CD4-positive, alpha-beta memory T cell (primary cell): Measurements from ENCODE around the gene A4GALT. TPM values are rescaled to one million over a fixed set of nuclear protein-coding genes. Genes with fewer than 3 reads are reported as not detected.

Source experiments
- CTCF ChIA-PET: fragments of 350-600 bp; sonication (Branson Sonifier 250); formaldehyde crosslinking; loops from one replicate; lab custom pipeline; 2021; ENCODE audit warnings: inconsistent platforms; ENCODE audit not compliant: partially characterized antibody; lab: Charles Lee
- POLR2A ChIA-PET: fragments of 350-600 bp; sonication (Branson Sonifier 250); formaldehyde crosslinking; loops from one replicate; lab custom pipeline; 2021; ENCODE audit not compliant: partially characterized antibody; lab: Charles Lee
- DNase-seq, 5 donors: peaks; one replicate each; pipeline versions ENCODE4 v3.0.0 to v3.0.0-alpha.2; 2020 to 2022; ENCODE audit warnings: mixed read lengths in 1 of 5
- H3K27ac ChIP-seq: one replicate; pipeline ENCODE4 v1.7.0; 2013; ENCODE audit warnings: low read depth, low read length
- H3K27me3 ChIP-seq: 2 replicates; pipeline ENCODE4 v1.7.0; 2013; ENCODE audit warnings: mild to moderate bottlenecking, low read length, moderate library complexity; ENCODE audit not compliant: insufficient read depth
- H3K36me3 ChIP-seq: 2 replicates; pipeline ENCODE4 v1.7.0; 2013; ENCODE audit warnings: mild to moderate bottlenecking, low read length, moderate library complexity; ENCODE audit not compliant: insufficient read depth
- H3K4me1 ChIP-seq: 2 replicates; pipeline ENCODE4 v1.7.0; 2013; ENCODE audit warnings: mild to moderate bottlenecking, low read length, moderate library complexity; ENCODE audit not compliant: insufficient read depth
- H3K4me3 ChIP-seq, 2 donors: one replicate each; pipeline ENCODE4 v1.7.0; 2013; ENCODE audit warnings: low read length in 2 of 2, mild to moderate bottlenecking in 1 of 2
- H3K9me3 ChIP-seq, 2 donors: one replicate each; pipeline ENCODE4 v1.7.0; 2013; ENCODE audit warnings: low read length in 2 of 2, control low read depth in 1 of 2; ENCODE audit not compliant: control insufficient read depth in 1 of 2
- H3K27ac Mint-ChIP-seq, 7 donors: one replicate each; pipeline ENCODE4 v1.8.0; 2020 to 2021; ENCODE audit warnings: mixed read lengths in 7 of 7, mild to moderate bottlenecking in 6 of 7, inconsistent platforms in 3 of 7, moderate library complexity in 3 of 7
- H3K27me3 Mint-ChIP-seq, 2 donors: one replicate each; pipeline ENCODE4 v1.8.0; 2020 to 2021; ENCODE audit warnings: mixed read lengths in 2 of 2
- H3K36me3 Mint-ChIP-seq, 2 donors: one replicate each; pipeline ENCODE4 v1.8.0; 2020 to 2021; ENCODE audit warnings: mixed read lengths in 2 of 2, inconsistent platforms in 1 of 2, mild to moderate bottlenecking in 1 of 2
- H3K4me1 Mint-ChIP-seq, 4 donors: one replicate each; pipeline ENCODE4 v1.8.0; 2020 to 2021; ENCODE audit warnings: mixed read lengths in 4 of 4, mild to moderate bottlenecking in 1 of 4
- H3K4me3 Mint-ChIP-seq, 8 donors: one replicate each; pipeline ENCODE4 v1.8.0; 2020 to 2021; ENCODE audit warnings: mixed read lengths in 8 of 8, mild to moderate bottlenecking in 7 of 8, moderate library complexity in 6 of 8, inconsistent platforms in 3 of 8
- H3K9me3 Mint-ChIP-seq, 8 donors: one replicate each; pipeline ENCODE4 v1.8.0; 2020 to 2021; ENCODE audit warnings: mixed read lengths in 8 of 8, mild to moderate bottlenecking in 5 of 8, inconsistent platforms in 3 of 8, moderate library complexity in 1 of 8
- intact Hi-C: fragments of 100-400 bp; cut with micrococcal nuclease; formaldehyde crosslinking; loops from one replicate; pipeline ENCODE4 v1.15.1; 2023
- polyA plus RNA-seq, 2 donors: library from polyadenylated mRNA; unstranded; fragments of 300-500 nt; fragmentation: Illumina TruSeq; gene quantifications; one replicate each; pipeline ENCODE4 v1.2.3, GENCODE V29; 2021
- total RNA-seq, 2 experiments: library from RNA; stranded (reverse); gene quantifications; one replicate each; pipeline ENCODE4 v1.2.3, GENCODE V29; 2021

Gene A4GALT
- total and polyA plus RNA-seq, 4 experiments from 2014 or later = 0.15 TPM; not detected in 3

DNA sequence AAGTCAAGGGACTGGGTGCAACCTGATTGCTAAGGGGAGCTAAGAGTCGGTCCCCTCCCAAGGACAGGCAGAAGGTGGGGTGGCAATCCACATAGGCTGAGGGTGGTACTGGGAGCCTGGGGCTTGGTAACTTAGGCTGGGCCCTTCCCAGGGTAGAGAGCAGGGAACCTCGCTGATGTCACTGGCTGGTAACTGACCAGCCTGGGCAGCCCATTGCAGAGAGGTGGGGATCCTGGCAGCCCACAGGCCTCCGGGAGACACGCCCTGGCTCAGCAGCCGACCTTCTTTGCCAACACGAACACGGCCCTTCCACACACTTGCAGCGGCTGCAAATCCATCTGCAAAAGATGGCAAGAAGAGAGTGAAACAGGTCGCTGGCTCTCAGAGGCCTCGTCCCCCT lies 25.4 kb downstream of the A4GALT start:
- no peaks in the 10 kb centered on the region for H3K9me3 ChIP-seq
- Mint-ChIP-seq H3K4me3 (no peak overlapping the region), H3K9me3 (peaks cover 0 to 2% (median 0%) of the 10 kb centered on the region in 8 donors), H3K36me3 (no peaks in the 10 kb centered on the region), H3K4me1 (no peaks in the 10 kb centered on the region), H3K27ac (no peak overlapping the region), H3K27me3 (peaks cover 0 to 4% of the 10 kb centered on the region in 2 donors)
- ChIA-PET POLR2A (no interaction called here), CTCF (no interaction called here)
- H3K36me3 ChIP-seq = no peaks in the 10 kb centered on the region
- H3K27ac ChIP-seq = no peak overlapping the region
- H3K4me1 ChIP-seq = no peaks in the 10 kb centered on the region
- H3K4me3 ChIP-seq = no peak overlapping the region
- intact Hi-C loops = no loop called here
- DNase-seq = no peak
- no peaks in the 10 kb centered on the region for H3K27me3 ChIP-seq

DNA sequence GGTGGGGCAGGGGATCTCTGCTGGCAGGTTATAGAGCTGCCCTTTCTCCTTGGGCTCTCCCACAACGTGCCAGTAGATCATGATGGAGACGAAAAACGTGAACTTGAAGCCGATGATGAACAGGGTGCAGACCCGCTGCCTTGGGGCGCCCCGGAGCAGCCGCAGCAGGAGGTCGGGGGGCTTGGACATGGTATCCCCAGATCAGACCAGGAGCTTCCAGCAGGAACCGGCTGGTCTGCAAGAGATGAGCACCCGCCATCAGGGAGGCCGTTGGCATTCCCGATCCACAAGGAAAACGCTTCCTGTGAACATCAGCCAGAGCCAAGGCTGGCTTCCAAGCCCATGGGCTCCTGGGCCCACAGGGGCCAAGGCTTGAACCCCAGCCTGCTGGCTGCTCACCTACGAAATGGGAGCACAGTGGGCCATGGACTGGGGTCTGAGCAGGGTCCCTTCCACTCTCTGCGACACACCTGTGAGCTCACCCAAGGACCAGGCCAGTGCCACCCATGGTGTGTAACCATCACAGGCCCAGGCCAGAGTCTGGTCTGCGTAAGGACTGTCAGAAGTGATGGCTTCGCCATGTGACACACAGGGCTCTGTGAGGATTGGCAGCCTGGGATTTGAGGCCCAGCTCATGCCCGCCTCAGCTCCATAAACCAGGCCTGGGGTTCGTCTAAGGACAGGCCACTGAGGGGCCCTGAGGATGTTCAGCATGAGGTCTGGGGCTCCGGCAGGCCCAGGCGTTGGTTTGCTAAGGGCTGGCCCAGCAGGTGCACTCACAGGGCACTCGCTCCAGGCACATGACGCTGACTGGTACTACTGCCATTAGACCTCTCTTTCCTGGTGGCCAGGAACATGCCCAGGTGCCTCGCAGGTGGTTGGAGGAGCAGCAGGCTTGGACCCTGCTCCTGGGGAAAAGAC lies 26.6 kb downstream of the A4GALT start:
- Mint-ChIP-seq H3K27me3 (peaks cover 0 to 4% of the 10 kb centered on the region in 2 donors), H3K4me3 (no peak overlapping the region), H3K4me1 (no peaks in the 10 kb centered on the region), H3K27ac (no peak overlapping the region), H3K36me3 (no peaks in the 10 kb centered on the region), H3K9me3 (peaks cover 0 to 2% (median 0%) of the 10 kb centered on the region in 8 donors)
- intact Hi-C loops = no loop called here
- ChIA-PET CTCF (no interaction called here), POLR2A (no interaction called here)
- no peaks in the 10 kb centered on the region for H3K4me1 ChIP-seq
- no peaks in the 10 kb centered on the region for H3K27me3 ChIP-seq
- H3K27ac ChIP-seq = no peak overlapping the region
- no peak overlapping the region for H3K4me3 ChIP-seq
- no peak for DNase-seq
- no peaks in the 10 kb centered on the region for H3K36me3 ChIP-seq
- H3K9me3 ChIP-seq = no peaks in the 10 kb centered on the region

DNA sequence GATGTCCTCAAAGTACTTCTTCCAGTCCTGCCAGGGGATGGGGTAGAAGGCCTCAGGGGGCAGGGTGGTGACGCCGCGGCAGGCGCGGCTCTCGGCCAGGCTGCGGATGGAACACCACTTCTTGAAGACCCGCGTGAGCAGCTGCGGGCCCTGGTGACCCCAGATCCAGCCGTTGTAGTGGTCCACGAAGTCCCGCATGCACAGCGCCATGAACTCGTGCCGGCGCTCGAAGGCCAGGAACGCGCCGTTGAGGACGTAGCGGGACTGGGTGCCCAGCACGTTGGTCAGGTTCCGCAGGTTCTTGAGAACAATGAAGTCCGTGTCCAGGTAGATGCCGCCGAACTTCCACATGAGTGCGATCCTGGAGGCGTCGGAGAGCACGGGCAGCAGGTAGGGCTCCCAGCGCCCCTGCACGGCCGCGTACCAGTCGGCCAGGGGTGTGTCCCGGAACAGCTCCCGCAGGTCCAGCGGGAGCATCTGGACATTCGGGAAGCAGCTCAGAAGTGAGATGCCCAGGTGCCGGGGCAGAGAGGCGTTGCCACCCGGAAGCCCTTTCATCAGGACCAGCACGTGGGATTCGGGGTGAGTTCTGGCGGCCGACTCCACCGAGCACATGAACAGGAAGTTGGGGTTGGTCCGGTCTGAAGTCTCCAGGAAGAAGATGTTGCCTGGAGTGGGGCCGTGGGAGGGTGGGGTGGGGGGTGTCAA lies 27.5 kb downstream of the A4GALT start:
- H3K4me3 Mint-ChIP-seq = no peak overlapping the region
- intact Hi-C loops = no loop called here
- ChIA-PET CTCF (no interaction called here), POLR2A (no interaction called here)
- no peak for DNase-seq
- Histone ChIP-seq H3K9me3 (no peaks in the 10 kb centered on the region), H3K4me3 (no peak overlapping the region), H3K27ac (no peak overlapping the region), H3K4me1 (no peaks in the 10 kb centered on the region), H3K36me3 (no peaks in the 10 kb centered on the region), H3K27me3 (no peaks in the 10 kb centered on the region)
- no peaks in the 10 kb centered on the region for H3K36me3 Mint-ChIP-seq
- no peaks in the 10 kb centered on the region for H3K4me1 Mint-ChIP-seq
- peaks cover 0 to 4% of the 10 kb centered on the region in 2 donors for H3K27me3 Mint-ChIP-seq
- no peak overlapping the region for H3K27ac Mint-ChIP-seq
- H3K9me3 Mint-ChIP-seq = peaks cover 0 to 2% (median 0%) of the 10 kb centered on the region in 8 donors

DNA sequence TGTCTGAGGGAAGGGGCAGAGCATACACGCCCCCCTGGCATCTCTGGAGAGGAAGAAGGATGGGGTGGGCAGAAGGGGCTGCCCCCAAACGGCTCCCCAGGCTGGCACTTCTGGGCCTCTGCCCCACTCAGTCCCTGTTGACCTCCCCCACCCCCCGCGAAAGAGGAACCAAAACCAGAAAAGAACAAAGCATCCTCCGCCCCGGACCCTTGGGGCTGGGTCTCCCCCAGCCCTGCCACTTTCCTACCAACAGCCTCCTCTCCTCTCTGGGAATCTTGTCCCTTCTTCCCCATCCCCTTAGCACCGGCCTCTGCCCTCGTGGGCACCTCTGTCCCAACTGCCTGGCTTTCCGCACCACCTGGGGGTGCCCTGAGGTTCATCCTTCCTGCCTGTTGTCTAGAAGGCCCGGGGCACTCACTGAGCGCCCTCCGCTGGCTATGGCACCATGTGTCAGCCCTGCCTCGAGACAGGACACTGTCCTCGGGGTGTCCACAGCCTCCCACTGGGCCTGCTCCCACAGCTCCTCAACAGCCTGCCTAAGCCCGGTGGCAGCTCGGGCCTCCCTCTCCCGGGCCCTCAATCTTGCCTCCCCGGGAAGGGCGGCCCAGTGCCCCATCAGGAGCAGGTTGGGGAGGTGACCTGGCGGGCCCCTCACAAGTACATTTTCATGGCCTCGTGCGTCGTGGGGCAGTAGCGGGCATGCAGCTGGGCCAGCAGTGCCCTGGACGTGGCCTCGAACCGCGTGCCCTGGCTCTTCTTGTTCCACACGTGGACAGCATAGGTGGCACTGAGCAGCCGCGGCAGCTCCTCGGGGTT lies 28.2 kb downstream of the A4GALT start:
- Mint-ChIP-seq H3K36me3 (no peaks in the 10 kb centered on the region), H3K27me3 (peaks cover 0 to 4% of the 10 kb centered on the region in 2 donors), H3K4me1 (no peaks in the 10 kb centered on the region), H3K4me3 (no peak overlapping the region), H3K9me3 (no peaks in the 10 kb centered on the region), H3K27ac (no peak overlapping the region)
- no peaks in the 10 kb centered on the region for H3K36me3 ChIP-seq
- intact Hi-C loops = no loop called here
- no peaks in the 10 kb centered on the region for H3K9me3 ChIP-seq
- no peak for DNase-seq
- ChIA-PET CTCF (no interaction called here), POLR2A (no interaction called here)
- H3K27ac ChIP-seq = no peak overlapping the region
- H3K4me1 ChIP-seq = no peaks in the 10 kb centered on the region
- no peak overlapping the region for H3K4me3 ChIP-seq
- no peaks in the 10 kb centered on the region for H3K27me3 ChIP-seq

DNA sequence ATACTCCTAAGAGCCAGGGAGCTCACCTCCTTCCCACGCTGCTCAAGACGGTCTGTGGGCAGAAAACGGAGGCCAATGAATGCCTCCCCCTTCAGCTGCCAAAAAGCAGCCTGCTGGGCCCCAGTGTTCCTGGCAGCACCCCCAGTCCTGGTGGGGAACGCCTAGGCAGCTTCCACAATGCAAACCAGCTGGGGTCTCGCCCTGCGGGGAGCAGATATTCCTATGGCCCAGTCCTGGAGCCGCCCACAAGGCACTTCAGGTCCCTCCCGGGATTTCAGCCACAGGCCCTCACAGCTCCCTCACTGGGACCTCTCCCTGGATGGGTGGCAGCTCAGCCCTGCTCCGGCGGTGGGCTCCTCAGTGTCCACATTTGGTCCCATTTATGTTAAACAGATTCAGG lies 29.2 kb downstream of the A4GALT start:
- H3K27me3 Mint-ChIP-seq = peaks cover 1 to 2% of the 10 kb centered on the region in 2 donors
- Histone ChIP-seq H3K9me3 (no peaks in the 10 kb centered on the region), H3K4me3 (no peak overlapping the region), H3K4me1 (no peaks in the 10 kb centered on the region), H3K27me3 (no peaks in the 10 kb centered on the region), H3K36me3 (no peaks in the 10 kb centered on the region), H3K27ac (no peak overlapping the region)
- DNase-seq = no peak
- no peak overlapping the region for H3K27ac Mint-ChIP-seq
- intact Hi-C loops = no loop called here
- ChIA-PET POLR2A (no interaction called here), CTCF (no interaction called here)
- H3K4me1 Mint-ChIP-seq = no peaks in the 10 kb centered on the region
- no peak overlapping the region for H3K4me3 Mint-ChIP-seq
- H3K36me3 Mint-ChIP-seq = no peaks in the 10 kb centered on the region
- H3K9me3 Mint-ChIP-seq = no peaks in the 10 kb centered on the region

DNA sequence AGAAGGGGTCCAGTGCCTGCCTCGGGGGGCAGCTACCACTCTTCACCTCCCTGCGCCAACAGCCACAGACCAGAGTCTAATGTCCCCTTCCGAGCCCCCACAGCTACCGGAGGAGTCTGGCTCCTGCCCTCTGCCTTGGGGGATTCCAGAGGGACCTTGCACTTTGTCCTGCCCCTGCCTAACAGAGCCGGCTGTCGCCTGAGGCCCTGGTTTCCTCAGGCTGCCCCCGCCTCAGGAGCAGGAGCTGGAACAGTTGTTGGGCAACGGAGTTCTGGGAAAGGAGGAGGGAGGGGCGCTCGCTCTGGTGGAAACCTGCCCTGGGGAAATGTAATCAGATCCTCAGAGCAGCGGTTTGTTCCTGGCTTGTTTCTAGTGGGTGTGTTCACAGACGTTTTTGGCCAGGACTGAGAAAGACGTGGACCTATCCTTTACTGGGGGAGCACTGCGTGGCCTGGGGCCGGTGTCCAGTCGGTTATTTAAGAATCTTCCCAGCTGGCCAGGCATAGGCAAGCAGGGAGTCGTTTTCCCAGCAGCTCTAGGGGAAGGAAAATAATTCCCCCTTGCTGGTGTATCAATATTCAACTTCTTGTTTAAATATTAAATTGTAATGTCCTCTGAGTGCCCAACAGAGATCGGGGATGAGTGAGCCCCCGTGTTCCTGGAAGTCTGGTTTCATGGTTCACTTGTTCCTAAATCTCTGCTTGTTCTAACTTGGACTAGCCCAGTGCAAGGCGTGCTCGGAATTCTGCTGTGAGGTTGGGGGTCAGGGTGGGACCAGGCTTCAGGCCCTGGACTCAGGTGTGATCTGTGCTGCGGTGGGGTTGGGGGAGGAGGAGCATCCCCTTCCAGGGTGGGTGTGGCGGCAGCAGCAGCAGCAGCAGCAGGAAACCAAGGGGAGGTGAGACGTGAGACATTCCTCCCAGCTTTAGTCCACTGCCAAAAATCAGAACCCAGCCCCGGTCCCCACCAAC lies 32.1 kb downstream of the A4GALT start:
- Histone ChIP-seq H3K4me1 (no peaks in the 10 kb centered on the region), H3K27ac (no peak overlapping the region), H3K9me3 (no peaks in the 10 kb centered on the region), H3K36me3 (no peaks in the 10 kb centered on the region), H3K27me3 (no peaks in the 10 kb centered on the region), H3K4me3 (no peak overlapping the region)
- ChIA-PET POLR2A (no interaction called here), CTCF (no interaction called here)
- Mint-ChIP-seq H3K36me3 (no peaks in the 10 kb centered on the region), H3K4me3 (no peak overlapping the region), H3K9me3 (no peaks in the 10 kb centered on the region), H3K27me3 (peaks cover 1 to 2% of the 10 kb centered on the region in 2 donors), H3K4me1 (no peaks in the 10 kb centered on the region), H3K27ac (peak overlapping the region in 1 of 7 donors; percentile 37)
- no peak for DNase-seq
- intact Hi-C loops = no loop called here
